ENCODE results near the gene ACP5.

- TF ChIP-seq CTCF (IDR thresholded peaks at IDR 0.05; ENCODE audit: control extremely low read depth in 1 of 3, insufficient read depth in 1 of 3, low read depth in 1 of 3, low read length in 3 of 3) (no peak), HDAC2 (IDR thresholded peaks at IDR 0.05; ENCODE audit: borderline replicate concordance in 1 of 2, low read depth in 2 of 2, low read length in 2 of 2) (no peak), POLR2A (IDR thresholded peaks at IDR 0.05; ENCODE audit: control extremely low read depth in 1 of 2, low read depth in 2 of 2, low read length in 2 of 2) (no peak), ATF2 (IDR thresholded peaks at IDR 0.05; ENCODE audit: low read length) (no peak)
Measured at GRCh38 chr19:11577451-11578257, at the start of gene ACP5.

All from H1 (cell line).